Mesodermal cell (in vitro differentiated cells): ENCODE data around the gene NBPF14. TPM values are rescaled to one million over a fixed set of nuclear protein-coding genes. Genes with fewer than 3 reads are reported as not detected.
"Not testable (repeated sequence)": the region's sequence is repeated elsewhere in the genome, so short reads cannot be mapped to it uniquely, and the experiment has no call there.

Experiments
- H3K27ac ChIP-seq: 2 replicates; pipeline ENCODE4 v1.7.0; 2013; ENCODE audit warnings: mild to moderate bottlenecking, low read depth, low read length, moderate library complexity; ENCODE audit not compliant: severe bottlenecking
- H3K36me3 ChIP-seq: 2 replicates; pipeline ENCODE4 v1.7.1; 2013; ENCODE audit warnings: mild to moderate bottlenecking, low read length, moderate library complexity; ENCODE audit not compliant: control insufficient read depth, insufficient read depth
- H3K4me1 ChIP-seq: one replicate; pipeline ENCODE4 v1.7.1; 2013; ENCODE audit warnings: mild to moderate bottlenecking, low read length; ENCODE audit not compliant: insufficient read depth, control insufficient read depth, poor library complexity, severe bottlenecking
- H3K4me3 ChIP-seq: 2 replicates; pipeline ENCODE4 v1.7.0; 2013; ENCODE audit warnings: low read length, control low read depth, mild to moderate bottlenecking; ENCODE audit not compliant: insufficient read depth, poor library complexity, severe bottlenecking; ENCODE audit errors: extremely low read depth
- H3K9me3 ChIP-seq: 2 replicates; pipeline ENCODE4 v1.7.1; 2013; ENCODE audit warnings: mild to moderate bottlenecking, low read length, moderate library complexity; ENCODE audit not compliant: control insufficient read depth
- WGBS, 2 experiments: methylation state at CpG; one replicate each; pipeline ENCODE4 v1.1.5; 2013; ENCODE audit warnings: missing lambda C conversion rate in 2 of 2; ENCODE audit not compliant: insufficient coverage in 2 of 2; 5-methylcytosine and 5-hydroxymethylcytosine counted together
- polyA plus RNA-seq, 2 experiments: library from polyadenylated mRNA; stranded (reverse); fragments of 50-300 nt; gene quantifications; one replicate each; pipeline ENCODE4 v1.2.3, GENCODE V29; 2013

The NBPF14 gene, protein sequence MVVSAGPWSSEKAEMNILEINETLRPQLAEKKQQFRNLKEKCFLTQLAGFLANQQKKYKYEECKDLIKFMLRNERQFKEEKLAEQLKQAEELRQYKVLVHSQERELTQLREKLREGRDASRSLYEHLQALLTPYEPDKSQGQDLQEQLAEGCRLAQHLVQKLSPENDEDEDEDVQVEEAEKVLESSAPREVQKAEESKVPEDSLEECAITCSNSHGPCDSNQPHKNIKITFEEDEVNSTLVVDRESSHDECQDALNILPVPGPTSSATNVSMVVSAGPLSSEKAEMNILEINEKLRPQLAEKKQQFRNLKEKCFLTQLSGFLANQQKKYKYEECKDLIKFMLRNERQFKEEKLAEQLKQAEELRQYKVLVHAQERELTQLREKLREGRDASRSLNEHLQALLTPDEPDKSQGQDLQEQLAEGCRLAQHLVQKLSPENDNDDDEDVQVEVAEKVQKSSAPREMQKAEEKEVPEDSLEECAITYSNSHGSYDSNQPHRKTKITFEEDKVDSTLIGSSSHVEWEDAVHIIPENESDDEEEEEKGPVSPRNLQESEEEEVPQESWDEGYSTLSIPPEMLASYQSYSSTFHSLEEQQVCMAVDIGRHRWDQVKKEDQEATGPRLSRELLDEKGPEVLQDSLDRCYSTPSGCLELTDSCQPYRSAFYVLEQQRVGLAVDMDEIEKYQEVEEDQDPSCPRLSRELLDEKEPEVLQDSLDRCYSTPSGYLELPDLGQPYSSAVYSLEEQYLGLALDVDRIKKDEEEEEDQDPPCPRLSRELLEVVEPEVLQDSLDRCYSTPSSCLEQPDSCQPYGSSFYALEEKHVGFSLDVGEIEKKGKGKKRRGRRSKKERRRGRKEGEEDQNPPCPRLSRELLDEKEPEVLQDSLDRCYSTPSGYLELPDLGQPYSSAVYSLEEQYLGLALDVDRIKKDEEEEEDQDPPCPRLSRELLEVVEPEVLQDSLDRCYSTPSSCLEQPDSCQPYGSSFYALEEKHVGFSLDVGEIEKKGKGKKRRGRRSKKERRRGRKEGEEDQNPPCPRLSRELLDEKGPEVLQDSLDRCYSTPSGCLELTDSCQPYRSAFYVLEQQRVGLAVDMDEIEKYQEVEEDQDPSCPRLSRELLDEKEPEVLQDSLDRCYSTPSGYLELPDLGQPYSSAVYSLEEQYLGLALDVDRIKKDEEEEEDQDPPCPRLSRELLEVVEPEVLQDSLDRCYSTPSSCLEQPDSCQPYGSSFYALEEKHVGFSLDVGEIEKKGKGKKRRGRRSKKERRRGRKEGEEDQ (N-terminal part only)
- 9.4 TPM for polyA plus RNA-seq (2013, experiment 1 of 2)
- polyA plus RNA-seq (2013, experiment 2 of 2), result 9.0 TPM

DNA sequence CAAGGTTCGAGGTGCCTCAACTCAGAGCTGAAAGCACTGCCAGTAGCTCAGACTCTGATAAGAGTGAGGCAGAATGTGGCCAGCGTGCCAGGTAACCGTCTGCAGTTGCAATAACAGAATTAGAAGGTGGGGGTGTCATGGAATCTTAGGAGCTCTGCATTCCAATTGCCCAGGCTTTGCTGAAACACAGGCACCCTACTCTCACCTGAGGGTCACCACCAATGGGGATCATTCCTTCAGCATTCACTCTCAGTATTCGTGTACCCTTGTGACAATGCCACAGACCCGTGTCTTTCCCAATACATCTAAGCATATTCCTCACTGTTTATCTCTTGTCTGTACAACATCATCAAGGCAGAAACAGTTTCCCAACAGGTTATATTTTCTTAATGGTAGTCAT, at the start of gene NBPF14:
TSS of gene NBPF14 (minus strand) at position 101 of the 400 bp plus-strand sequence. CDS start 294 bp downstream, outside the sequence.
- not testable (repeated sequence) for H3K9me3 ChIP-seq, H3K36me3 ChIP-seq, H3K4me3 ChIP-seq, H3K4me1 ChIP-seq, H3K27ac ChIP-seq
- no CpG with 5 or more reads among the region's 5 CpGs for WGBS, 2 experiments

DNA sequence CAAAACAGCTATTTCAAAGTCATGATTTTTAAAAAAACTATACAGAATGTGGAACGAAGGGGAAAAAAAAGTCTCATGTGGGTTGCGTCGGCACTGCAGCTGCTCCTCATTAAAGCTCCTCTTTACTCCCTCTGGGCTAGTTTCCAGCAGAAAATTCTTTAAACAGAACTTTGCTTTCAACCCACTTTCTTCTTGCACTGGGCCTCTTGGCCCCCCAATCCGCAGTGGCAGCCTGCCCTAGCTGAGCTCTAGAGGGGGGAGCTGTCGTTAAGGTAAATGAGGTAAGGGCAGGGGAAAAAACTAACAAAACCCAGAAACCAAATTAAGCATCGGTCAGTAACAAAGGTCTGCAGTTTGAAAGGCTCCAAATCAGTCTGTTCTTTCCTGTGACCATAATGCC, 29.6 kb upstream of the NBPF14 start:
- H3K27ac ChIP-seq, H3K4me3 ChIP-seq, H3K9me3 ChIP-seq, H3K36me3 ChIP-seq, H3K4me1 ChIP-seq: not testable (repeated sequence)
- WGBS, 2 experiments, result no CpG with 5 or more reads among the region's 6 CpGs

DNA sequence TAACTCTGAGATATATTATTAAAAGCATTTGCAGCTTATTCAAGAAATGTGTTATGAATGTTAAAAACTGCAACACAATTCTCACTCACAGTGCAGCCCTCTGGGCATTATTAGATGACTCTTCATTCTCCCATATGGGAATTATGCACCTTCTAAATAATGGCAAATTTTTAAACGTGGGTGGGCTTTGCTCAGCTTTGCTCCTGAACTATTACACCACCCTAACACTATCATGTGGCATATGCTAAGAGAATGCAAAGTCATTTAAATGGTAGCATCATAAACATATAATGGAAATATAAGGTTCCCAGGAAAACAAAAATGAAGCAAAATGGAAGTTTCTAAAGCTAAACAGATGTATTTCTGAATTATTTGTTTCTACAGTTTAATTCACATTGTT, 22.4 kb upstream of the NBPF14 start:
- WGBS, 2 experiments, result no CpG with 5 or more reads among the region's 1 CpG
- H3K27ac ChIP-seq, H3K36me3 ChIP-seq, H3K4me3 ChIP-seq, H3K9me3 ChIP-seq, H3K4me1 ChIP-seq: not testable (repeated sequence)

DNA sequence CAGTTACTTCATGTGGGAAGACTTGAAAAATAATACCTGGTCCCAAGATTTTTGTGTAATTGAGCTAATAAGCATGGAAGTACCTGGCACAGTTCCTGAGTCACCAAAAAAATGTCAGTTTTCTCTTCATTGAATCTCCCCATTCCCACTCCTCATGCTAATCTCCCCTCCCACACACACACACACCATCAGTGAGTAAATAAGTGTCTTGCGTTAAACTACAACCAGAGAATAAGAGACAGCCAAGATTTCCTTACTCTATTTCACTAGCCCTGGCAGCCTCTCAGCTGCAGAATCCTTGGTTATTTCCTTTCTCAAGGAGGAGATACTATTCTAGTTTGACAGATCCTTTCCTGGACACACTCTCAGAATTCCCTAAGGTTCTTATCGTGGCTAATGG, 9.5 kb upstream of the NBPF14 start:
- H3K4me1 ChIP-seq, H3K9me3 ChIP-seq, H3K4me3 ChIP-seq, H3K36me3 ChIP-seq, H3K27ac ChIP-seq: not testable (repeated sequence)
- WGBS, 2 experiments, result no CpG with 5 or more reads among the region's 2 CpGs

DNA sequence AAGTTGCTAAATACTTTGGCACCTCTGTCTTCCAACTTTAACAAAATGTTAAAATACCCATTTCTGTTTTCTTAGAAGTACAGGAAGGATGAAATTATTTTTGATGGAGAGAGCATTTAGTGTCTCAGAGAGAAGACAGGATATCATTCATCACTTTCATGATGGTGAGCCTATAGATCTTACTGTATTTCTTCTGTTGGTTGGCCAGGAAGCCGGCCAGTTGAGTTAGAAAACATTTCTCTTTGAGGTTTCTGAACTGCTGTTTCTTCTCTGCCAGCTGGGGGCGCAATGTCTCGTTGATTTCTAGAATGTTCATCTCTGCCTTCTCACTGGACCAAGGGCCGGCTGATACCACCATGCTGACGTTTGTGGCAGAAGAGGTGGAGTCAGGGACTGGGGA, 451 bp downstream of the NBPF14 start:
- not testable (repeated sequence) for H3K9me3 ChIP-seq, H3K4me1 ChIP-seq, H3K4me3 ChIP-seq, H3K27ac ChIP-seq, H3K36me3 ChIP-seq
- WGBS, 2 experiments, result no CpG with 5 or more reads among the region's 5 CpGs

DNA sequence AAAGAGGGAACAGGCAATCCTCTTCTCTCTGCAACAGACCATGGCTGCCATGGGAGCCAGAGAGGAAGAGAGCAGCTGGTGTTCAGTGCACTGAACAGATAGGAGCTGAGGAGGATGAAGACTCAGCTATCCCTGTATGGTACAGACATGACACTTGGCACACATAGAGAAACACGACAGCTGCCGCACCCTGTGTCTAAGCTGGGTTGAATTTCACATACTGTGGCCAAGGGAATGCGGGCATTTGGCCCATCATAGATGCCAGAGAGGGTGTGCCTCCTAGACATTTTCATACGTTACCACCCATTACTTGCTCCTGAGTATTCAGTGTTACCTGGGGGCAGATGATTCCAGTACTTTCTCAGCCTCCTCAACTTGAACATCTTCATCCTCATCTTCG, 4.7 kb downstream of the NBPF14 start:
- not testable (repeated sequence) for H3K27ac ChIP-seq, H3K4me3 ChIP-seq, H3K9me3 ChIP-seq, H3K36me3 ChIP-seq, H3K4me1 ChIP-seq
- WGBS, 2 experiments, result no CpG with 5 or more reads among the region's 5 CpGs

DNA sequence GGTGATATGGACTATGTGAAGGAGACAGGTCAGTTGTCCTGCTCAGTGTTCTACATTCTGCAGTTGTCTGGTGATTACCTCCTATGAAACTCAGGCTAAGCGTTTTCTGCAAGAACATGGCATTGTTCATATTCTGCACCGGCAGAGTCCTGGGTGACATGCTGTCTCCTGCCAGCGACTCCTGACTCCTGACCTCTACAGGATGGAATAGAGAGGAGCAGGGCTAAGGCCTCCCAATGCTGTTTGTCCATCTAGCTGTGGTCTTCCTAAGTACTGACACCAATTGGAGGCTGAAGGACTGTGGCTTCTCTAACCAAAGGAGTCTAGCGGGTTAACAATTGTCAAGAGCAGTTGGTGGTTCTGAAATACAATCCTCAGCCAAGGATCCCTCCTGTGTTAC, 63.7 kb downstream of the NBPF14 start:
- H3K9me3 ChIP-seq, H3K4me3 ChIP-seq, H3K36me3 ChIP-seq, H3K4me1 ChIP-seq, H3K27ac ChIP-seq: not testable (repeated sequence)
- WGBS, 2 experiments, result 60% methylated on average over 1 of the region's 4 CpGs; no CpG with 5 or more reads in 1 of the 2 experiments

DNA sequence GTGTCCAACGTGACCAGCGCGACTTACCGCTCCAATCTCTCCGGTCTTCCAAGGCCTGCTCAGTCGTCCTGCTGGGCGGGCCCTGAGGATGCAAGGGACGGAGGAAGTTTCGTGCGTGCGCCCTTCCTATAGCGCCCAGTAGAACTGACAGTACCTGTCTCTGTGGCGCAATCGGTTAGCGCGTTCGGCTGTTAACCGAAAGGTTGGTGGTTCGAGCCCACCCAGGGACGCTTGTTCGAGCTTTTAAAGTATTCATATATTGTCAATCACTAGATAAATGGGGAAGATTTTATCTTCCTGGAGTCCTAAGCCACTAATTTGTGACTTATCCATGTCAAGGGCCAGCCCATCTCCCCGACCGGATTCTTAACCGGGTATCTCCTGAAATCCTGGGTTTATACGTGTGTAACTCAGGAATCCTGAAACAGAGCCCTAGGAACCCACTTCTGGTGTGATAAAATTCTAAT, 66.7 kb downstream of the NBPF14 start:
- H3K36me3 ChIP-seq, result not testable (repeated sequence)
- peak overlapping the region; percentile 11 for H3K4me3 ChIP-seq

DNA sequence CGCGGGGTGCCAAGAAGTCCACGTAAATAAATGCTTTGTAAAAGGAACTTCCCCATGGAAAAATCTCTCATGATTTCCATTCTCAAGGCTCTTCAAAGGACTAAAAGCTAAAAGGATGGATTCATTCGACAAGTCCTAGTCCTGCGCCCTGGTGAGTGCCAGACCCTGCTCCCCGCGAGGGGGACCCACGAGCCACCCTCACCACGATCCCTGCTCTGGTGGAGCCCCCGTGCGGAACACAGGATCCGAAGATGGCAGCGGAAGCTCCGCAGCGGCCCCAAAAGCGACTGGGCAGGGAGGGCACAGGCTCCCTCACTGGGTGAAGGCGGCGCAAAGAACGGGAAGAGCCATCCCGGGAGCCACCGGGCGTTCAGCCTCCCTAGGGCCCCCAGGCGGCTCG, 67.2 kb downstream of the NBPF14 start:
- not testable (repeated sequence) for H3K36me3 ChIP-seq, H3K27ac ChIP-seq, H3K9me3 ChIP-seq, H3K4me1 ChIP-seq
- no CpG with 5 or more reads among the region's 24 CpGs for WGBS, 2 experiments
- H3K4me3 ChIP-seq, result peak overlapping the region; percentile 11

More for the DNA sequence above, 66.7 kb downstream of the NBPF14 start:
- H3K4me1 ChIP-seq, H3K9me3 ChIP-seq, H3K27ac ChIP-seq: not testable (repeated sequence)
- WGBS, 2 experiments, result 13 to 18% methylated on average over 3 to 4 of the region's 25 CpGs

DNA sequence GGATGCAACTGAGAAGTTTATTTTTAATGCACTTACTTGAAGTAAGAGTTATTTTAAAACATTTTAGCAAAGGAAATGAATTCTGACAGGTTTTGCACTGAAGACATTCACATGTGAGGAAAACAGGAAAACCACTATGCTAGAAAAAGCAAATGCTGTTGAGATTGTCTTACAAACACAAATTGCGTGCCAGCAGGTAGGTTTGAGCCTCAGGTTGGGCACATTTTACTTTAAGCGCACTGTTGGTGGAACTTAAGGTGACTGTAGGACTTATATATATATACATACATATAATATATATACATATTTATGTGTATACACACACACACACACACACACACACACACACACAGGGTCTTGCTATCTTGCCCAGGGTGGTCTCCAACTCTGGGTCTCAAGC, 69.2 kb downstream of the NBPF14 start:
- H3K27ac ChIP-seq, H3K9me3 ChIP-seq, H3K4me3 ChIP-seq, H3K4me1 ChIP-seq, H3K36me3 ChIP-seq: not testable (repeated sequence)
- no CpG with 5 or more reads among the region's 2 CpGs for WGBS, 2 experiments
